ENCODE data around the gene CYP24A1.
A peak's percentile ranks its signal among the peaks of the same experiment; 100 is the strongest.

CYP24A1 gene

DNA sequence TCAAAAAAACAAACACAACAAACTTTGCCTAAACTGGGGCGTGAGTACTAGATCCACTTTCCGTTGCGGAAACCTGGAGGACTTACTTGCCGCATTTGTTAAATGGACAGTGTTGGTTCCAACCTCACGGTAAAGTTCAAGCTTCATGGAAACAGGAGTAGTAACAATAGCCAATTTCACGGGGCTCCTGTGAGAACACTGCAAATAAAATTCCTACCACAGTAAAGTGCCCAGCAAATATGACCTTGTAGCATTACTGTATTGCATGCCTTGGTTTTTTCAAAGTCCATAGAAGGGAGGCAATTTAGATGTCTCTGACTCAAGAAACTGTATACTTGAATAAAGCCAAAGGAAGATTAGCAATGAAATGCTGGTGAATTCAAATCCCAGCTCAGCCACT lies 3.6 kb upstream of the CYP24A1 start:
- DNase-seq (ENCODE audit: insufficient read length, low spot score) (no peak), FAIRE-seq (no peak)

DNA sequence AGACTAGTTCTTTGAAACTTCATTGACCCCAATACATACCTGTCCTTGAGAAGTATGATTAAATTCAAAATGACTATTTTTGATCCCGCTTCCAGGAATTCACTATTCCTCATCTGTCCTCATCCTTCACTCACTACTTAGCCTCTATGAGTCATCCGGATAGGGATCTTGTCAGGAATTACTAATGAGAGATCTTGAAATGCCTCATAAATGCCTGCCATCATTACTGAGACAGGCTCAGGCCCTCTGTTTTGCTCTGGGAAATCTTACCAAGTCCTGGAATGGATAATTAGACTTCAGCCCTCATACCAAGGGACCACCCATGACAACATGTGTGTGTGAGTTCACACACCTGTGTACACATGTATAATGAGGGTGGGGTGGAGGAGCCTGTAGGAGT lies 2.8 kb upstream of the CYP24A1 start:
- peak; percentile 82 for DNase-seq (ENCODE audit: insufficient read length, low spot score)
- peak; percentile 31 for FAIRE-seq

DNA sequence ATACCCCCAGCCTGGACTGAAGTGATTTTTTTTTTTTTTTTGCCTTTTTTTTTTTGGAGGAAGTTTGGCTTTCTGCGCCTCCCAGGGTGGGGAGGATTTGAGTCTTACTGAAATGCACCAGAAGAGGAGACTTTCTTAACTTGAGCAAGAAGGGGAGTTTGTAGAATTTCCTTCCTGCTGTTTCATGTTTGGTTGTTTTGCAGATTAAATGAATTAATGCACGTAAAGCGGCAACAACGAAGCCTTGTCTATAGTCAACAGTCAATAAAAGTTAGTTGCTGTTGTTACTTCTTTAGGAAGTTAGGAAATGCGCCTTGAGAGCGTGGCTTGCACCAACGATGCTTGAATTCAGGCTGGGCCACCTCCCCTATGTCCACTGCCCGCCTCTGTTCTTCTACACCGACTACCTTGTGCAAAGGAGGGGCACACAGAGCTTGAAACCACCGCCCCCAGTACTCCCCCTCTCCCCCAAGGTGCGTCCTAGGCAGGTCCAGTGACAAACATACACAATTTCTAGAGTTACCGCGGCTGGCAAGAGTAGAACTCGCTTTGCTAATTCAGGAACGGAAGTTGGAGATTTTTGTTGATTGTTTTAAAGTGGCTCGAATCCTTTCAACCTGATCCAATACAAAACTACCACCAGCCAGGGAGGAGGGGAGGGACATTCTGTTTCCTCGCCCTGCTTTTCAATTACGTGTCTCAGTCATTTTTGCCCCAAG lies 830 bp upstream of the CYP24A1 start:
- FAIRE-seq (no peak), DNase-seq (ENCODE audit: insufficient read length, low spot score) (no peak)

DNA sequence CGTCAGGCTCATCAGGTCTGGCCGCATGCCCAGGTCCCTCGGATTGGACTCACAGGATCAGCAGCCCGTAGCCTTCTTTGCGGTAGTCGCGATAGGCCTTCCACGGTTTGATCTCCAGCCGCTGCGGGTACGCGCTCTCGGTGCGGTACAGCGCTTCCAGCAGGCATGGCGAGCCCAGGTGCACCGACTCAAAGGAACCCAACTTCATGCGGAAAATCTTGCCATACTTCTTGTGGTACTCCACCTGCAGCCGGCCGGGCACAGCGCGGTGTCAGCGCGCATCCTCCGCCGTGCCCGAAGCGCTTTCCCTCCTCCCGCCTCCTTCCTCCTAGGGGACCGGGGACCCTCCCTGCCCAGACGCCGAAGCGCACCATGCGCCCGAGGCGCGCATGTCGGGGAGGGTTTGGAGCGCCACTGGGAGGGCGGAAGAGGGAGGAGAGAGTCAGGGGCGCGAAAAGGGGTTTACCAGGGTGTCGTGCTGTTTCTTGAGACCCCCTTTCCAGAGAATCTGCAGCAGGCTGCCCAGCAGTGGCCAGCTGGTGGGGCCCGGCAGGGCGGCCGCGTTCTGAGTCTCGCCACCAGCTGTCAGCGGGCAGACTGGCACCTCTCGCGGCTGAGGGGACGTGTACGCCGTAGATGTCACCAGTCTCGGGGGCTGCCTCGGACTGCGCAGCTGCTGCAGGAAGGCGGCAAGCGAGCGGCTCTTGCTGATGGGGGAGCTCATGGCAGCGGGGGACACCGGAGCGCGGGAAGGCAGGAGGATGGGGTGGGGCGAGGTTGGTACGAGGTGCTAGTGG lies 732 bp downstream of the CYP24A1 start:
- no peak for DNase-seq (ENCODE audit: insufficient read length, low spot score)
- FAIRE-seq, result peak; percentile 79

DNA sequence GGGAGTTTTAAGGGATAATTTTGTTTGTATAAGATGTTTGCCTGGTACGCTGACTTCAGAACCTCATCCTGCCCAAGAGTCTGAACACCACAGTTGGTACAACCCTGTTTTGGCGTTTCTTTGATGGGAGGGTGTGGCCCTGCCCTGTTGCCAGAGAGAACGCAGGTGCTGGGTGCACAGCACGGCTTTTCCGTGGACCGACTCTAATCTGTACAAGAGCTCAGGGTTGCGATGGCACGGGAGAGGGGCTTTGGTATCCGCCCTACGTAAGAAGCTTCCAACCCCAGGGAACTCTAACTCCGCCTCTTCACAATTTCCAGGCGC lies 1.3 kb downstream of the CYP24A1 start:
- DNase-seq (ENCODE audit: insufficient read length, low spot score) (no peak), FAIRE-seq (no peak)

DNA sequence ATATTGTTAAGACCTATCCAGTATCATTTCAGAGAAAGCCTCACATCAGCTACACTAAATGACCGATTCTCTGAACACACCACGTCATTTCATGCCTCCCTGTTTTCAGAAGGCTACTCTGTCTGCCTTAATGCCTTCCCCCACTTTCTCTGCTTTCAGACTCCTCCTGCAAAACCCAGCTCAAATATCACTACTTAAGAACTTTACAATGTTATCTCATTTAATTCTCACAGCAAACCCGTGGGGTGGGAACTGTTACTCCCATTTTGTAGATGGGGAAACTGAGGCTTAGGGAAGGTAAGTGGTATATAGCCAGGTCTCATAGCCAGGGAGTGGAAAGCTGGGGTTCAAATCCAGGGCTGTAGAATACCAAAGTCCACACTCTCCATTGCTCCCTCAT lies 2.8 kb downstream of the CYP24A1 start:
- no peak for DNase-seq (ENCODE audit: insufficient read length, low spot score)
- no peak for FAIRE-seq

DNA sequence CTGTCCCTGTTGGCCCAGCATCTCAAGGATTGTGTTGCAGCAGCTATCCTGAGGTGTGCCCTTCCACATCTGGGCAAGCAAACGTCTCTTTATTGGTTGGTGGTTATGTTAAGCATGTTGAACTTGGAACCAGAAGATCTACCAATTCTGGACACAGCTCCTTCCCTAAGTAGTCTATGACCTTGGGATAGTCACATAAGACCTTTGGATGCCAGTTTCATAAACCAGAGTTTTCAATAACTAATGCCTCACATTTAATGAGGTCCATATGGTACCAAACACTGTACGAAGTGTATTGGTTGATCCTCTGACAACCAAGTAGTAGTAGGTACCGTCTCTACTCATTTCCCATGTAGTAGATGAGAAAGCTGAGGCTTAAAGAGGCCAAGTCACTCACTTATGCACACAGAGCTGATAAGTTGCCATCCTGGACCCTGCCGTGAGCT lies 3.7 kb downstream of the CYP24A1 start:
- DNase-seq (ENCODE audit: insufficient read length, low spot score) (no peak), FAIRE-seq (peak; percentile 16)

DNA sequence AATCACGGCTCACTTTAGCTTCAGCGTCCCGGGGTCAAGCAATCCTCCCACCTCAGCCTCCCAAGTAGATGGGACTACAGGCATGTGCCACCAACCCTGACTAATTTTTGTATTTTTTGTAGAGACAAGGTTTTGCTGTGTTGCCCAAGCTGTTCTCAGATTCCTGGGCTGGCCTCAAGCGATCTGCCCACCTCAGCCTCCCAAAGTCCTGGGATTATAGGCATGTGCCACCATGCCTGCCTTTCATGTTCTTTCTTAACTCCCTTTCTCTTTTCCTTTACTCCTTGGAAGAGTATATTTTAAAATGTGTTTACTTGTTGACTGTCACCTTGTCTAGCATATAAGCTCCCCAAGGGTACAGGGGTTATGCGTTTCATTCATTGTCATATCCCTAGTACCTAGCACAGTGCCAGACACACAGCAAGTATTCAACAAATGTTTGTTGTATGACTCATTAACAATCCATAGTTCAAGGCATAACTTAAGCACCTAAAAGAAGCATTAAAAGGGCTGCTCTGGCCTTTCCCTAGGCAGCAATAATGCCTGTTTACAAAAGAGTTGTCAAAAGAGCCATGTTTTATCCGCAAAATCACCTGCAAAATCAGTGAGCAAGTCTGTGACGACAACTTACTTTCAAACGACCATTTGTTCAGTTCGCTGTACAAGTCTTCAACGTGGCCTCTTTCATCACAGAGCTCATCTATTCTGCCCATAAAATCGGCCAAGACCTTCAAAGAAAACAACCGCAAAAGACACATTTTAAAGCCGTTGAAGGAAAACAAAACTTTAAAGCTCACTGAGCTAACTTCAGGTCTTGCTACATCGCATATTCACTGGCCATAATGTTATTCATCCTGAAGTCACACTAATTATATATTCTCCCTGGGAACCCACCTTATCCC lies 4.6 kb downstream of the CYP24A1 start:
- DNase-seq (ENCODE audit: insufficient read length, low spot score) (no peak), FAIRE-seq (peak; percentile 85)

DNA sequence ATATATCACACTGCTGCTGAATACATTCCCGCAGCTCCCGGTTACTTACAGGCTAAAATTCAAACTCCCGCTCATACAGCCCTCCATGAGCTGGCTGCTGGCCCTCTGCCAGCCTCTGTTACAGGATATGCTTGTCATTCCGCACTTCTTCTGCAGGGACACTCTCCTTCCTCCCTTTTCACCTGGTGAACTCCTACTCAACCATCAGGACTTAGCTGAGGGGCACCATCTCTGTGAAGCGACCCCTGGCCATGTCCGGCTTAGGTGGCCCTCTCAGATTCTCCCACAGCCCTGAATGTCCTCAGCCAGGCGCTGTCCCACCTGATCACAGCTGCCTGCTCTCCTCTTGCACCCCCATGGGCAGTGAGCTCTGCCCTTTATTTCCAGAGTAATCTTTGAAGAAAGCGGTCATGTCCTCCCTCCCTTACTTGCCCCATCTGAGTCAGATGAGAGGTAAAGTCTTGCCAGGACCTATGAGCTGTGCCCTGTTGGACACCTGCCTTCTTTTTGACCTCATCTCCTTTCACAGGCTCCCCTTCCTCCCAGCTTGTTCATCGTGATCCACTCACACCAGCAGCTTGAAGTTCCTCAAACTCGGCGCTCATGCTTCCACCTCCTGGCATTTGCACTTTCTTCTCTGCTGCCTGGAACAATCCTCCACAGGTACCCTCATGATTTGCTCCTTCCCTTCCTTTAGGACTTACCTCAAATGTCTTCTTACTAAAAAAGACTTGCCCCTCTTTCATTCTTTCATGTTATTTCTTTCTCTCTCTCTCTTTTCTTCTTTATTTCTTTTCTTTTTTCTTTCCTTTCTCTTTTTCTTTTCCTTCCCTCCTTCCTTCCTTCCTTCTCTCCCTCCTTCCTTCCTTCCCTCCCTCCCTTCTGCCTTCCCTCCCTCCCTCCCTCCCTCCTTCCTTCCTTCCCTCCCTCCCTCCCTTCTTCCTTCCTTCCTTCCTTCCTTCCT lies 5.6 kb downstream of the CYP24A1 start:
- DNase-seq (ENCODE audit: insufficient read length, low spot score), result peak; percentile 62

DNA sequence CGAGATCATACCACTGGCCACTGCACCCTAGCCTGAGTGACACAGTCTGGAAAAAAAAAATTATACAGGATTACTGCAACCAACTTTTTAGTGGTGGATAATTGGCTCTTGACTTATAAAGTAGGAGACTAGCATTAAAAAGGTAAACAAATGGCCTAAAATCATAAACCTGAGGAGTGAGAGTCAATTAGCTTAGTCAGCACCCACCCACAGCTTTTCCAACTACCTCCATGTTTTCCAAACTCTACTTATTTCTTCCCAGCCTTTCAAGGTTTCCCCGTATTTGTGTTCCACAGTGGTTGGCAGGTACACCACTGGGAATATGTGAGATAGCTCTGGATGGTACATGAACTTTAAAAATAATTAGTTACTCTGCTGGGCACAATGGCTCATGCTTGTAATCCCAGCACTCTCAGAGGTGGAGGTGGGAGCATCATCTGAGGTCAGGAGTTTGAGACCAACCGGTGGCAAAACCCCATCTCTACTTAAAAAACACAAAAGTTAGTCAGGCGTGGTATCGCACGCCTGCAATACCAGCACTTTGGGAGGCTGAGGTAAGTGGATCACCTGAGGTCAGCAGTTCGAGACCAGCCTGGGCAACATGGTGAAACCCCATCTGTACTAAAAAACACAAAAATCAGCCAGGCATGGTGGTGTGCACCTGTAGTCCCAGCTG lies 6.7 kb downstream of the CYP24A1 start:
- DNase-seq (ENCODE audit: insufficient read length, low spot score) (no peak), FAIRE-seq (no peak)

More for the DNA sequence above, 5.6 kb downstream of the CYP24A1 start:
- peak; percentile 65 for FAIRE-seq

DNA sequence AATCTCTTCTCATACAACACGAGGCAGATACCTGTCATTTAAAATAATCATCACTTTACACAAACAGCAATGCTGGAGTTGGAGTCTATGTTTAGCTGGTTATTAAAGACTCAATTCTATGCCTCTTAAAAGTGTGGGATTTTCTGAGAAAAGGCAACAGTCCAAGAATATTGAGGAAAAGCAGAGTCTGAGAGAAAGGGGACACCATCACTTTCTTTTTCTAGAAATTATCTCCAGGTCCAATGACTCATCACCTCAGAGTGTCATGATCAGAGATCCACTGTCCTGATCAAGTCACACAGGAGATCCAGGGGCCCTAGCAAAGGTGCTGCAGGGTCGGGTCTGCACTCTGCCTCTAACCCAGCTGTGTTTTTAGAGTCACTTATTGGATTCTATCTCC lies 8.0 kb downstream of the CYP24A1 start:
- DNase-seq (ENCODE audit: insufficient read length, low spot score) (no peak), FAIRE-seq (peak; percentile 69)

DNA sequence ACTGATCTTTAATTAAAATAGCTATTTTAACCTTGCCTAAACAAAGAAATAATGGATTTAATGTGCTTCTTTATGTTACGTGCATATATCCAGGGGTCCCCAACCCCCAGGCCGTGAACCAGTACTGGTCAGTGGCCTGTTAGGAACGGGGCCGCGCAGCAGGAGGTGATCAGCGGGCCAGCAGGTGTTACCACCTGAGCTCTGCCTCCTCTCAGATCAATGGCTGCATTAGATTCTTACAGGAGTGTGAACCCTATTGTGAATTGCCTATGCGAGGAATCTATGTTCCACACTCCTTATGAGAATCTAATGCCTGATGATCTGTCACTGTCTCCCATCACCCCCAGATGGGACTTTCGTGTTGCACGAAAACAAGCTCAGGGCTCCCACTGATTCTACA lies 8.8 kb downstream of the CYP24A1 start:
- no peak for FAIRE-seq
- DNase-seq (ENCODE audit: insufficient read length, low spot score), result no peak

DNA sequence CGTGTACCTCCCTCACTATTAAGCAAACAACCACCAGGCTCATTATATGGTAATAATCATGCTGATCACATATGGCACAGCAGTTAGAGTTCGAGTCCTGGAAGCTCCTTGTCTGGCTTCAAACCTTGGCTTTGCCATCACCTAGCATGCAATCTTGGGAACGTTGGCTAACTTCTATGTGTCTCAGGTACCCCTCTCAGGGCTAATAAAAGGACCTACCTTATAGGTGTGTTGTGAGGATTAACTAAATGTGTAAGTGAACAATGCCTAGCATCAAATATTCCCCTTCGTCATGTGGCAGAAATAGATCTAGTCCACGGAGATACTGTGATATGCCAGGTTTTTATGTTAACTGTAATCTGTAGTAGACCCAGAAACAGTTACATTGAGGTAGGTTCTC lies 10.4 kb downstream of the CYP24A1 start:
- DNase-seq (ENCODE audit: insufficient read length, low spot score) (no peak), FAIRE-seq (peak; percentile 49)

DNA sequence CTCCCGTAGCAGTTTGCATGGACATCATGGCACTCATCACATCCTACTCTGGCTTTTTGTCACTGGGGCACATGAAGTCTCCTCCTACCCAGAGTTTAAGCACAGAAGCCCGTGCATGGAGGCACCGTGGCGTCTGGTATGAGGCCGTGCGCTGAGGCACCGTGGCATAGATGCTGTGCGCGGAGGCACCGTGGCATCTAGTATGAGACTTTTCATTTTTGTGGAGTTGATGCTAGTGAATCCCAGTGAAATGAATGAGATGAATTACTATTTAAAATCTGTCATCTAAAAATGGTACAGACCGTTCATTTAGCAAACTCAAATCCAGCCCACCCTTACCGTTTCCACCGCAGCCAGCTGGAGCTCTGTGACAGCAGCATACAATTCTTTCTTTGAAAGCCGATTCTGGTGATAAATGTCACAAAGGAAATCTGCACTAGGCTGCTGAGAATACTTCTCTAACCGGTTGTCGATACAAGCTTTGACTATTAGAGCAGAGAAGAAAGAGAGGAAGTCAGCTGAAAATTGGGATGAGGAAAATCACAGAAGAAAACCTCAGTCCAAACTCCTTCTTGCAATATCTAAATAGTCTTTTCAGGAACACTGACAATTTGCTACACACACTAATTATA lies 11.3 kb downstream of the CYP24A1 start:
- DNase-seq (ENCODE audit: insufficient read length, low spot score), result no peak
- peak; percentile 44 for FAIRE-seq

DNA sequence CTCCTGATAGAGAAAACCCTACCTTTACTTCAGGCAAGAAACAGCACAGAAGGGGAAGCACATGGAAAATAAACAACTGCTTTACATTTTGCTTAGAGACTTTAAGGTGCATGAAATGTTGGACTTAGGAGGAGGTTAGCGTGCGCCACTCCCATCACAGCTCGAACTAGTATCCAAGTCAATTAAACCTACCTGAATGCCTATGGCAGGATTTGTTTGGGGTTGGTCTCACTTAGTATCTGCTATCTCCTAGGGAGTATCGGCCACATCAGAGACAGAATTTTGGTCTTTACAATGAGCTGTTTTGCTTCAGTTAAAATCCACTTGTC lies 12.0 kb downstream of the CYP24A1 start:
- FAIRE-seq (no peak), DNase-seq (ENCODE audit: insufficient read length, low spot score) (no peak)

DNA sequence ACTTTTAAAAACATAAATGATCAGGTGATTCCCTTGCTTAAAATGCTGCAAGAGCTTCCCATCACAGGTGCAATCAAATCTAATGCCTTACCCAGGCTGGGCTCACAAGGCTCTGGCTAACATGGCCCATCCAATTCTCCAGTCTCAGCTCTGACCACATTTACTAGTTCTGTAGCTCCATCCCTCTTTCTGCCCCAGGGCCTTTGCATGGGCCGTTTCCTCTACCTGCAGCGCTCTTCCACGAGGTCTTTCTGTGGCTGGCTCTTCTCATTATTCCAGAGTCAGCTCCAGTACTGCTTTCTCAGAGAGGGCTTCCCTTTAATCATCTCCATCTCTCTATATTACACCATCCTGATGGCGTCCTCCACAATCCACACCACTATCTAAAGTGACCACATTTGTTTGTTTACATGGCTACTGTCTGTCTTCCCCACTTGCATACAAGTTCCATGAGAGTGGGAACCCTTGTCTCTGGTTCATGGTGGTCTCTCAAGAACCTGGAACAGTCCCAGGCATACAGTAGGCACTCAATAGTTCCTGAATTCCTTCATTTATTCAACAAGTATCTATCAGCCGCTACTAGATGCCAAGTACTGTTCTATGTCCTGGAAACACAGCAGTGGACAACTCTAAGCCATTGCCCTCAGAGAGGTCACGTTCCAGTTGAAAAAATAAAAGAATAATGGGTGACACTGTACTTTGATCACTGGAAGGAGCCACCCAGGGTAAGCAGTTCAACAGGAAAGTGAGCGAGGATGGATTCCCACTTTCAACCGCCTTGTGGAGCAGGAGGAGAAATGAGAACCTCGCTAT lies 12.6 kb downstream of the CYP24A1 start:
- DNase-seq (ENCODE audit: insufficient read length, low spot score), result no peak
- FAIRE-seq, result peak; percentile 80

DNA sequence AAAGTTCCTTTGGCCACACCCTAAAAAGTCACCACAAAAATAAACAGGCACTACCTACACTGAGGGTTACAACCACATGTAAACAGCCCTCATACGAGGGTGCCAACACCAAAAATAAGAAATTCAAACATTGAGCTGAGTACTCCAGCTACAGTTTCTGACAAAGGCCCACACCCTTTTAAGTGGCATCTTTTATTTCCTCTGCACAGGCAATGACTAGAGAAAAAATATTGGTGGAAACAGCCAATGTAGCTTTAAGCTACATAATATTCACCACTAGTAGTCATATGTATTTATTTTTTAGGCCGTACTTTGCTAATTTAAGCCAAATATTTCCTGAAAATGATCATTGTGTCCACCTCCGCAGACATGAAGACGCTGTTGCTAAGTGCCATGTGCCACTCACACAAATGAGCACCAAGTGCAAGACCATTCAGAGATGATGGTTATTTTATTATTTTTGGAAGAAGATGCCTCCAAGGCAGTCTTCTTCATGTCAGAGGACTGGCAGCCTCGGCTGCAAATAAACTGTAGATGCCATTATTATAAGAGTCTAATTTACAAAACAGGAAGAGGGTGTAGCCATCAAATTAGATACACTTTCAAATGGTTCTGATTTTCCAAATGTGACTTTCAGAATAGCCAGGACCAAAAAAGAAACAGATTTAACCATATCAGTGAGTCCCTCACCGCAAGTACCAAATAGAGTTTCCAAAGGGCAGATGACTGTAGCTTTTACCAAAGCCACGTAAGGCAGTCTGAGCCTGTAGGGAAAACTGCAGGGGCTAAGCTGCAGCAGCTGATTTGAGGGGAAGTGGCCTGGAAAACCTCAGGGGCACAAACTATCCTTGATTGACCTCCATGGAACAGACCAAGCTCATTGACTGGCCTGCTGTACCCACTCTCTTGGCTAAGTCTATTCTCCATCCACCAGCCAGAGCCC lies 13.4 kb downstream of the CYP24A1 start:
- DNase-seq (ENCODE audit: insufficient read length, low spot score) (no peak), FAIRE-seq (peak; percentile 60)
